Ishikawa (cell line): ENCODE data around the gene MYH13.

Experiments
- FOXM1 ChIP-seq: IDR thresholded peaks from 2 replicates; pipeline ENCODE4 v1.6.1; 2012; ENCODE audit warnings: low read depth, borderline replicate concordance
- TEAD4 ChIP-seq: IDR thresholded peaks from 2 replicates; pipeline ENCODE4 v1.6.1; 2012

- TF ChIP-seq TEAD4 (no peak), FOXM1 (no peak)
These were observed 35.7 kb downstream of the MYH13 start for GRCh38 chr17:10337136-10337535.
